ENCODE data around the gene RIOK1.
"Not testable (repeated sequence)": the region's sequence is repeated elsewhere in the genome, so short reads cannot be mapped to it uniquely, and the experiment has no call there.

Gene RIOK1

GRCh38 chr6:7389451-7390225 lies at the start of gene RIOK1, which contains the start of gene CAGE1:
Gene RIOK1, plus strand, starts transcription at chr6:7389808. Its CDS starts 195 bp downstream, at chr6:7390003.
Gene CAGE1, minus strand, starts transcription at chr6:7389742. Its CDS starts 2,569 bp downstream, at chr6:7387173.
- DNase-seq (ENCODE audit: low read depth in 2 of 2), result peak; percentile 73 to 76

GRCh38 chr6:7341271-7341670 lies 48.3 kb upstream of the RIOK1 start:
- DNase-seq (ENCODE audit: low read depth in 2 of 2), result no peak

- no peak for DNase-seq (ENCODE audit: low read depth in 2 of 2)
Observed at GRCh38 chr6:7341989-7342742, 47.4 kb upstream of the RIOK1 start.

- DNase-seq (ENCODE audit: low read depth in 2 of 2), result no peak
Observed at GRCh38 chr6:7343546-7344475, 45.8 kb upstream of the RIOK1 start.

GRCh38 chr6:7344773-7345450 lies 44.7 kb upstream of the RIOK1 start:
- DNase-seq (ENCODE audit: low read depth in 2 of 2), result not testable (repeated sequence)

GRCh38 chr6:7347551-7347997 lies 42.0 kb upstream of the RIOK1 start:
- DNase-seq (ENCODE audit: low read depth in 2 of 2), result not testable (repeated sequence)

- not testable (repeated sequence) for DNase-seq (ENCODE audit: low read depth in 2 of 2)
Observed at GRCh38 chr6:7350591-7350990, 39.0 kb upstream of the RIOK1 start.

GRCh38 chr6:7351916-7352315 lies 37.7 kb upstream of the RIOK1 start:
- not testable (repeated sequence) for DNase-seq (ENCODE audit: low read depth in 2 of 2)

- no peak for DNase-seq (ENCODE audit: low read depth in 2 of 2)
Observed at GRCh38 chr6:7367408-7367807, 22.2 kb upstream of the RIOK1 start.

- no peak for DNase-seq (ENCODE audit: low read depth in 2 of 2)
Observed at GRCh38 chr6:7373739-7374138, 15.9 kb upstream of the RIOK1 start.

- DNase-seq (ENCODE audit: low read depth in 2 of 2), result no peak
Observed at GRCh38 chr6:7377961-7378360, 11.6 kb upstream of the RIOK1 start.

- no peak for DNase-seq (ENCODE audit: low read depth in 2 of 2)
Observed at GRCh38 chr6:7378740-7379139, 10.9 kb upstream of the RIOK1 start.

- DNase-seq (ENCODE audit: low read depth in 2 of 2), result no peak
Observed at GRCh38 chr6:7381092-7381491, 8.5 kb upstream of the RIOK1 start.

GRCh38 chr6:7389162-7389450 lies 502 bp upstream of the RIOK1 start:
- DNase-seq (ENCODE audit: low read depth in 2 of 2), result no peak

- DNase-seq (ENCODE audit: low read depth in 2 of 2), result peak in 1 of 2 experiments; percentile 12
Observed at GRCh38 chr6:7390226-7390878, 744 bp downstream of the RIOK1 start.

- no peak for DNase-seq (ENCODE audit: low read depth in 2 of 2)
Observed at GRCh38 chr6:7391151-7391550, 1.5 kb downstream of the RIOK1 start.

GRCh38 chr6:7392402-7392801 lies 2.8 kb downstream of the RIOK1 start:
- DNase-seq (ENCODE audit: low read depth in 2 of 2), result no peak

- DNase-seq (ENCODE audit: low read depth in 2 of 2), result no peak
Observed at GRCh38 chr6:7401075-7401474, 11.5 kb downstream of the RIOK1 start.

GRCh38 chr6:7402716-7403115 lies 13.1 kb downstream of the RIOK1 start:
- DNase-seq (ENCODE audit: low read depth in 2 of 2), result no peak

GRCh38 chr6:7404546-7404945 lies 14.9 kb downstream of the RIOK1 start:
- DNase-seq (ENCODE audit: low read depth in 2 of 2), result no peak

GRCh38 chr6:7406743-7407142 lies 17.1 kb downstream of the RIOK1 start:
- no peak for DNase-seq (ENCODE audit: low read depth in 2 of 2)
